ENCODE data around the gene ADARB1.

The ADARB1 gene

DNA sequence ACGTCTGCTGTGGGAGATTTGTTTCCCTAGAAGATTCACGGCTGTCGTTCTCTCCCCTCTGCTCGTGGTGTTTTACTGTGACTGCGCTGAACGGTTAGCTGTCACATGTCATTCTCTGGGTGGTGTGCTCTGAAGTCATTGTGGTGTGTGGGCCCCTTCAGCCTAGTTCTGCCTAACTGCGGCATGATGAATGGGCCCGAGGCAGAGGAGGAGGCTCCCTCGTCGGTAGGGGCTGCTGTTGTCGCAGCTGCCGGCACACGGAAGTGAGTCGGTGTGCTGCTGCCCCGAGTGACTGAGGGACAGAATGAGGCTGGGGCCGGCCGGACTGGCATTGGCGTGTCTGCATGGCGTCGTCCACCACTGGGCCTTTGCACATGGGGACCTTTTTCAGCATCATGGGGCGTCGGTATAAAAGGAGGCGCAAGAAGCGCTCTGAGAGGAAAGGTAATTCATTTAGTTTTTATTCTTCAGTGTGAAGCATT, 77.9 kb downstream of the ADARB1 start:
- H3K4me1 ChIP-seq (ENCODE audit: control insufficient read depth, insufficient read depth, low read length) = peaks cover 10% of the 10 kb centered on the region
- H3K27ac ChIP-seq (ENCODE audit: low read depth, low read length) = peak overlapping the region; percentile 15
- no peaks in the 10 kb centered on the region for H3K36me3 ChIP-seq (ENCODE audit: control insufficient read depth, insufficient read depth, low read length)
- H3K9ac ChIP-seq (ENCODE audit: low read length) = no peak overlapping the region
- H3K4me3 ChIP-seq (ENCODE audit: low read length) = no peak overlapping the region
- no peaks in the 10 kb centered on the region for H3K27me3 ChIP-seq (ENCODE audit: control insufficient read depth, insufficient read depth, low read length)

DNA sequence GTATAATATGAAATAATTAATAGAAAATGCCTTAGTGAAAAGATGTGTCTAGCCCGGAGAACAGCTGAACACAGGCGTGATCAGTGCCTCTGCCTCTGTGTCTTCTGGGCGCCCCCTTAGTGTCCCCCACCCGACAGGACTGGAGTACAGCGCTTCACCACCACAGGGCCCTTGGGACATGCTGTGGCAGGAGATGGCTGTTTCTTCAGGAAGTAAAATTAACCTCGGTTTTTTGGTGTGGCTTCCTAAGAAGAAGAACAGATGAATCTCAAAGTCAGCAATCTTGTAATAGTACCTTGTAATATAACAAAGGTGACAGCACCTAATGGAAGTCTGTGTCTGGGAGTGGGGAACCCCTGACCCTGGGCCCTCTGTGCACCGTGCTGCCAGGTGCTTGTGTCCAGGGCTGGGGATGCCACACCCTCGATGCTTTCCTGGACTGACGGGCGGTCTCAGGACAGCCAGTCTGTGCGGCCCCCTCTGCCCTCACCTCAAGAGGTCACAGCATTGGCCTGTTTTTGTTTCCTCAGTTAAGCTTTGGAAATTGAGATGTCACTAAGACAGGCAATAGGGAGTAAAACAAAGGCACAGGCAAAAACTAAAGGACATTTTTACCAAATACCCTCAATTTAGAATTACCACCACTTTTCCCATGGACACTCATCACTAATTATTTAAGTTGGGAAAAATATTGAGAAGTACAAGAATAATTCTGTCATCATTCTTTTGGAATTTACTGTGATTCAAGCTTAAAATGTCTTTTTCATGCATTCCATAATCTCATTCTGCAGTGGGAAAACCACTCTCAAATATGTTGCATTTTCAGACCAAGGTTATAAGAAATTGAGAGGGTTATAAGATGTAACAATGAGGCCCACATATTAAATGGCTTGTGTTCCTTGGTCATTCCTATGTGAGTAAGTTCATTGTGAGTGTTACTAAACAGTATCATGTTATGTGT, 79.3 kb downstream of the ADARB1 start:
- Histone ChIP-seq H3K27me3 (ENCODE audit: control insufficient read depth, insufficient read depth, low read length) (no peaks in the 10 kb centered on the region), H3K4me1 (ENCODE audit: control insufficient read depth, insufficient read depth, low read length) (peaks cover 10% of the 10 kb centered on the region), H3K9ac (ENCODE audit: low read length) (no peak overlapping the region), H3K27ac (ENCODE audit: low read depth, low read length) (no peak overlapping the region), H3K4me3 (ENCODE audit: low read length) (no peak overlapping the region), H3K36me3 (ENCODE audit: control insufficient read depth, insufficient read depth, low read length) (no peaks in the 10 kb centered on the region)

- H3K4me3 ChIP-seq (ENCODE audit: low read length) = no peak overlapping the region
- H3K4me1 ChIP-seq (ENCODE audit: control insufficient read depth, insufficient read depth, low read length) = peaks cover 10% of the 10 kb centered on the region
- peak overlapping the region; percentile 1 for H3K27ac ChIP-seq (ENCODE audit: low read depth, low read length)
- no peaks in the 10 kb centered on the region for H3K36me3 ChIP-seq (ENCODE audit: control insufficient read depth, insufficient read depth, low read length)
- H3K27me3 ChIP-seq (ENCODE audit: control insufficient read depth, insufficient read depth, low read length) = no peaks in the 10 kb centered on the region
- H3K9ac ChIP-seq (ENCODE audit: low read length) = no peak overlapping the region
These were observed 80.4 kb downstream of the ADARB1 start for GRCh38 chr21:45154511-45155508.

- Histone ChIP-seq H3K36me3 (ENCODE audit: control insufficient read depth, insufficient read depth, low read length) (no peaks in the 10 kb centered on the region), H3K27me3 (ENCODE audit: control insufficient read depth, insufficient read depth, low read length) (no peaks in the 10 kb centered on the region), H3K9ac (ENCODE audit: low read length) (no peak overlapping the region), H3K27ac (ENCODE audit: low read depth, low read length) (no peak overlapping the region), H3K4me3 (ENCODE audit: low read length) (no peak overlapping the region), H3K4me1 (ENCODE audit: control insufficient read depth, insufficient read depth, low read length) (peaks cover 10% of the 10 kb centered on the region)
These were observed 81.5 kb downstream of the ADARB1 start for GRCh38 chr21:45155910-45156309.

DNA sequence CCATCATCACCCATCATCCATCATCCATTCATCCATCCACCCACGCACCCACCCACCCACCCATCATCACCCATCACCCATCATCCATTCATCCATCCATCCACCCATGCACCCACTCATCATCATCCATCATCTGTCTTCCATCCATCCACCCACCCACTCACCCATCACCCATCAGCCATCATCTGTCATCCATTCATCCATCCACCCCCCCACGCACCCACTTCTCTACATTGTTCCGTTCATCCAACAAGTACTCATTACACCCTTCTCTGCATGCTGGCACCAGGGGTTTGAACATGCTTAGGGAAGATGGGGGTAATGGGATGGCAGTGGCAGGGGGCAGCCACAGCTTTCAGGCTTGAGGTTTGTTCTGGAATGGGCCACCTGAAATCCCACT, 82.1 kb downstream of the ADARB1 start:
- Histone ChIP-seq H3K36me3 (ENCODE audit: control insufficient read depth, insufficient read depth, low read length) (no peaks in the 10 kb centered on the region), H3K27me3 (ENCODE audit: control insufficient read depth, insufficient read depth, low read length) (no peaks in the 10 kb centered on the region), H3K4me1 (ENCODE audit: control insufficient read depth, insufficient read depth, low read length) (peaks cover 9% of the 10 kb centered on the region), H3K27ac (ENCODE audit: low read depth, low read length) (no peak overlapping the region), H3K9ac (ENCODE audit: low read length) (no peak overlapping the region), H3K4me3 (ENCODE audit: low read length) (no peak overlapping the region)

- no peaks in the 10 kb centered on the region for H3K27me3 ChIP-seq (ENCODE audit: control insufficient read depth, insufficient read depth, low read length)
- no peak overlapping the region for H3K9ac ChIP-seq (ENCODE audit: low read length)
- no peak overlapping the region for H3K4me3 ChIP-seq (ENCODE audit: low read length)
- no peak overlapping the region for H3K27ac ChIP-seq (ENCODE audit: low read depth, low read length)
- H3K4me1 ChIP-seq (ENCODE audit: control insufficient read depth, insufficient read depth, low read length) = peaks cover 5% of the 10 kb centered on the region
- no peaks in the 10 kb centered on the region for H3K36me3 ChIP-seq (ENCODE audit: control insufficient read depth, insufficient read depth, low read length)
These were observed 83.6 kb downstream of the ADARB1 start for GRCh38 chr21:45157932-45158331.

- H3K9ac ChIP-seq (ENCODE audit: low read length) = no peak overlapping the region
- no peak overlapping the region for H3K27ac ChIP-seq (ENCODE audit: low read depth, low read length)
These were observed 84.4 kb downstream of the ADARB1 start for GRCh38 chr21:45158491-45159423.

DNA sequence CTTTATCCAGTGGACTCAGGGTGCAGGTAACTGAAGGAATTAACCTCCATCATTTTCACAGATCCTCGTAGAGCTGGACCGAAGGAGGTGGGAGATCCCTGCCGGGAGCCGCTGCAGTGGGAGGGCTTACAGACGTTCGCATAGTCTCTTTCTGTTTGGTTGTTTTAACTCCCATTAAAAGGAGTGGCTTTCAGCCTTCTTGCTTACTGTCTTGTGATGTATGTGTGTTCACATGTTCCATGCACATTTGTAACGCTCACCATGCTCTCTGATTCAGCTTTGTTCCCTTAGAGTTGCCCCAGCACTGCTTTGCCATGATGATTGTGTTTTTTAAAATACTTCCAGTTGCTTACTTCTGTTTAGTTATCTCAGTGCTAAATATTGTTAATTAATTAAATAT, 85.8 kb downstream of the ADARB1 start:
- no peaks in the 10 kb centered on the region for H3K36me3 ChIP-seq (ENCODE audit: control insufficient read depth, insufficient read depth, low read length)
- H3K4me1 ChIP-seq (ENCODE audit: control insufficient read depth, insufficient read depth, low read length) = peaks cover 4% of the 10 kb centered on the region
- no peaks in the 10 kb centered on the region for H3K27me3 ChIP-seq (ENCODE audit: control insufficient read depth, insufficient read depth, low read length)
- no peak overlapping the region for H3K4me3 ChIP-seq (ENCODE audit: low read length)
- no peak overlapping the region for H3K9ac ChIP-seq (ENCODE audit: low read length)
- H3K27ac ChIP-seq (ENCODE audit: low read depth, low read length) = no peak overlapping the region

More at GRCh38 chr21:45158491-45159423, 84.4 kb downstream of the ADARB1 start:
- H3K27me3 ChIP-seq (ENCODE audit: control insufficient read depth, insufficient read depth, low read length) = no peaks in the 10 kb centered on the region
- H3K36me3 ChIP-seq (ENCODE audit: control insufficient read depth, insufficient read depth, low read length) = no peaks in the 10 kb centered on the region
- H3K4me1 ChIP-seq (ENCODE audit: control insufficient read depth, insufficient read depth, low read length) = peaks cover 7% of the 10 kb centered on the region
- no peak overlapping the region for H3K4me3 ChIP-seq (ENCODE audit: low read length)

DNA sequence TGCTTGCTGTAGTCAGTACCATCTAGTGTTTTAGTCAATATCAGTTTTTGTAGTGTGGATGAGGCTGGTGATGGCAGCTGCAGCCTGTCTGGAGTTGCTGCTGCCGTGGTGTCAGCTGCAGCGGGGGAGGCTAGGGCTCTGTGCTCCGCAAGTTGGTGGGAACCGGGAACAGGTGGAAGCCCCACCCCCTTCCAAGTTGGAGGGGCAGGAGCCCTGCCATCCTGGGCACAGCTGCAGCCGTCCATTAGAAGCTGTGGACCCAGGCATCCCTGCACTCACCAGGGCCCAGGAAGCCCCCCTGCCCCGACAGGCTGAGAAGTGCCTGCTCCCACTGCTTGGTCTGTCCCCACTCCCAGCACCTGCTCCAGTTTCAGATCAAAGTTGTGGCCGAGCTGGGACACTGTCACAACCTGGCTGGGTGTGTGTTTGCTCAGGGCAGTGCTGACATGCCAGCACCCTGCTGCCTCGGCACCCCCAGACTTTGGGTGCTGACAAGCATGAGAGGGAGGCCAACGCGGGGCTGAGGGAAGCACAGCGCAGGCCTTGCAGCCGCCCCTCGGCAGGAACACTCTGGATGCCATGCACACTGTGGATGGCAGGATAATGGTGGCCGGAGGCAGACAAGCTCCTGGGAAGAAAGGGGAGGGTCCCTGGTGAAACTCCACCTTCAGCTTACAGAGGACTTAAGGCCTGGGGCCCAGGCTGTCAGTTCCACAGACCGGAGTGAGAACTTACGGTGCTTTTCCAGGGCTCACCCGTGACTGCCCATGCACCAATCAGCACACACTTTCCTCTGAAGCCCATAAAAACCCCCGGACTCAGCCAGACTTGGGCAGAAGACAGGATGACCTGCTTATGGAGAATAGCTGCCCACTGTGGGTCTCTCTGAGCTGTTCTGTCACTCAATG, 86.9 kb downstream of the ADARB1 start:
- Histone ChIP-seq H3K4me1 (ENCODE audit: control insufficient read depth, insufficient read depth, low read length) (peaks cover 3% of the 10 kb centered on the region), H3K27me3 (ENCODE audit: control insufficient read depth, insufficient read depth, low read length) (no peaks in the 10 kb centered on the region), H3K9ac (ENCODE audit: low read length) (no peak overlapping the region), H3K27ac (ENCODE audit: low read depth, low read length) (no peak overlapping the region), H3K36me3 (ENCODE audit: control insufficient read depth, insufficient read depth, low read length) (no peaks in the 10 kb centered on the region), H3K4me3 (ENCODE audit: low read length) (no peak overlapping the region)

DNA sequence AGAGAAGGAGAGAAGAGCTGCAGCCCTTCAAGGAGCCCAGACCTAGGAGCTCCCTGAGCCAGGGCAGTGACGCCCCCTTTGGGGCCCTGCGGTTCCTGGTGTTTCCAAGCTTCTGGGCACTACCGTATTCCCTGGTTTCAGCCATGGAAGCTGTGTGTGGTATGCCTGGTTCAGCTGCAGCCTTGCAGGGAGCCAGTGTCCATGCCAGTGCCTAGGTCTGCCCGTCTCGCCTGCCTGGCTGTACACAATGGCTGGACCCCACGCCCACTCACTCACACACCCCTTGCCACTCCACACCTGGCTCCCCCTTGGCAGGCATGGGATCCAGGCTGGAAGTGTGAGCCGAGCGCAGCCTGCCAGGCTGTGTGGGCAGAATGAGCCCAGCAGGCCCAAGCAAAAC, 87.7 kb downstream of the ADARB1 start:
- no peaks in the 10 kb centered on the region for H3K27me3 ChIP-seq (ENCODE audit: control insufficient read depth, insufficient read depth, low read length)
- H3K27ac ChIP-seq (ENCODE audit: low read depth, low read length) = no peak overlapping the region
- H3K4me3 ChIP-seq (ENCODE audit: low read length) = no peak overlapping the region
- no peak overlapping the region for H3K9ac ChIP-seq (ENCODE audit: low read length)
- H3K4me1 ChIP-seq (ENCODE audit: control insufficient read depth, insufficient read depth, low read length) = peaks cover 3% of the 10 kb centered on the region
- H3K36me3 ChIP-seq (ENCODE audit: control insufficient read depth, insufficient read depth, low read length) = no peaks in the 10 kb centered on the region

DNA sequence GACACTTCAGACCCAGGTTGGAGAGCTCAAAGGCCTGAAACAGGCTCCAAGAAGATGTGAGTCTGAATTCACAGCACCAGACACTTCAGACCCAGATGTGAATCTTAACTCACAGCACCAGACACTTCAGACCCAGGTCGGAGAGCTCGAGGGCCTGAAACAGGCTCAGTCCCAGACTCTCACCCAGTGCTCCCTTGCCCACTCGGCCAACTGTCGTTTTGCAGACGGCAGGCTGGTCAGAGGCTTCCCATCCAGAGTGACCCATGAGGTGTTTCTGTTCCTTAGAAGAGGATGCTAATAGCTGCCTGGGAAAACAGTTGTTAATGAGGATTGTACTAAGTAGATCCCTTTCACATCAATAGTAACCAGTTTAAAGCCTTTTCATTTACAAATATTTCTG, 88.4 kb downstream of the ADARB1 start:
- H3K27me3 ChIP-seq (ENCODE audit: control insufficient read depth, insufficient read depth, low read length) = no peaks in the 10 kb centered on the region
- H3K36me3 ChIP-seq (ENCODE audit: control insufficient read depth, insufficient read depth, low read length) = no peaks in the 10 kb centered on the region
- no peak overlapping the region for H3K9ac ChIP-seq (ENCODE audit: low read length)
- H3K4me3 ChIP-seq (ENCODE audit: low read length) = no peak overlapping the region
- H3K27ac ChIP-seq (ENCODE audit: low read depth, low read length) = no peak overlapping the region
- H3K4me1 ChIP-seq (ENCODE audit: control insufficient read depth, insufficient read depth, low read length) = peaks cover 3% of the 10 kb centered on the region
